ENCODE results near the gene NFYB. TPM values are rescaled to one million over a fixed set of nuclear protein-coding genes. Genes with fewer than 3 reads are reported as not detected.

Gene NFYB
- polyA plus RNA-seq, 4 donors: 86.5 to 126 (median 102) TPM

Other genes with a start within 250 kb of the NFYB start
- gene HSP90B1, start 207.8 kb downstream of the NFYB start, polyA plus RNA-seq (ENCODE audit: insufficient read length in 4 of 4): 1,000 to 10,000 TPM in 2 of 4 donors, 100 to 1,000 TPM in 2; 670 to 1,193 (median 974) TPM
- 10 to 100 TPM; 42.4 to 58.3 (median 52.8) TPM for gene TDG, start 172.3 kb downstream of the NFYB start, polyA plus RNA-seq (ENCODE audit: insufficient read length in 4 of 4)
- gene GLT8D2, start 88.0 kb downstream of the NFYB start, polyA plus RNA-seq (ENCODE audit: insufficient read length in 4 of 4): 10 to 100 TPM; 13.7 to 89.8 (median 16.7) TPM
- 10 to 100 TPM; 16.5 to 27.6 (median 20.4) TPM for gene HCFC2, start 73.7 kb downstream of the NFYB start, polyA plus RNA-seq (ENCODE audit: insufficient read length in 4 of 4)
- gene TXNRD1, start 77.6 kb upstream of the NFYB start, polyA plus RNA-seq (ENCODE audit: insufficient read length in 4 of 4): 10 to 100 TPM; 54.0 to 72.7 (median 59.0) TPM
- 1 to 10 TPM; 3.3 to 4.6 (median 4.1) TPM for gene EID3, start 165.5 kb upstream of the NFYB start, polyA plus RNA-seq (ENCODE audit: insufficient read length in 4 of 4)